Activated CD4-positive, alpha-beta T cell treated with anti-CD3 and anti-CD28 coated beads, Interleukin-2, amount 50 U/mL, for 4 hours (primary cell): Measurements from ENCODE around the gene RSPH3.
A peak's percentile ranks its signal among the peaks of the same experiment; 100 is the strongest.
"Not testable (repeated sequence)": the region's sequence is repeated elsewhere in the genome, so short reads cannot be mapped to it uniquely, and the experiment has no call there.

Experiments used
- DNase-seq, 2 experiments: peaks; one replicate each; pipeline ENCODE4 v3.0.0-alpha.2; 2020

RSPH3 gene

GRCh38 chr6:158999666-159000403 is at the start of gene RSPH3:
Gene RSPH3, minus strand, starts transcription at chr6:159000202. Its CDS starts 652 bp downstream, at chr6:158999550.
- DNase-seq, result peak; percentile 85 to 87

DNA sequence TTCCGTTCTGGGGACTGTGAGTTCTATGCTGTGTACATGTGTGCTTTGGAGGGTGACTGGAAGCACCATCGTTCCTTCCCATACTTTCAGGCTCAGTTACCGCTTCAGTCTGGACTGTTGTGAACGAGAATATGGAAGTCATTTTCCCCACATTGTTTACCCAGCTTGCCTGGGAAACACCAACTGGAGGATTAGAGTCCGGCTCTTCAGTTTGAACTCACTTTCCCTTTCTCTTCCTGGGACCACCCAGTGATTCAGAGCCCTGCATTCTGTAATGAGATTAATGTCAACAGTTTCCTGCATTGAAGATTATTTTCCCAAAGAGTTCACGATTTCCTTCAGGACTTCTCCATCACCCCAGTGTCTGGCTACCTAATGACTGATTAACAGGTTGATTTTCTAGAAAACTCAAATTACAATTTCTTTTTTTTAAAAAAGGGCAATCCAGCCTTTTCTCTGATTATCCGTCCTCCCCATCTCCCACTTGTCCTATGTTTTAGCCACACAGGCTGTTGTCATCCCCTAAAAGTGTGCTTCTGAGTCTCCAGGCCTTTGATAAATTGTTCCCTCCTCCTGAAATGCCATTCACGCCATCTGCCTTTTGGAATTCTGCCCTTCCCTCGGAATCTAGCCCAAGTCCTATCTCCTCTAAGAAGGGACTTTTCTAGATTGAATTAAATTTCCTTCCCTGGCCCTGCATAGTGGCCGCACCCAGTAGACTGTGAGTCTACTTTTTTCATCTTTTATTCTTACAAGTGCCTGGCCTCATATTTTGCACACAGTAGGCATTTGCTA is 48.1 kb upstream of the RSPH3 start:
- DNase-seq, result no peak

GRCh38 chr6:159045801-159046200 is 45.8 kb upstream of the RSPH3 start:
- DNase-seq, result no peak

DNA sequence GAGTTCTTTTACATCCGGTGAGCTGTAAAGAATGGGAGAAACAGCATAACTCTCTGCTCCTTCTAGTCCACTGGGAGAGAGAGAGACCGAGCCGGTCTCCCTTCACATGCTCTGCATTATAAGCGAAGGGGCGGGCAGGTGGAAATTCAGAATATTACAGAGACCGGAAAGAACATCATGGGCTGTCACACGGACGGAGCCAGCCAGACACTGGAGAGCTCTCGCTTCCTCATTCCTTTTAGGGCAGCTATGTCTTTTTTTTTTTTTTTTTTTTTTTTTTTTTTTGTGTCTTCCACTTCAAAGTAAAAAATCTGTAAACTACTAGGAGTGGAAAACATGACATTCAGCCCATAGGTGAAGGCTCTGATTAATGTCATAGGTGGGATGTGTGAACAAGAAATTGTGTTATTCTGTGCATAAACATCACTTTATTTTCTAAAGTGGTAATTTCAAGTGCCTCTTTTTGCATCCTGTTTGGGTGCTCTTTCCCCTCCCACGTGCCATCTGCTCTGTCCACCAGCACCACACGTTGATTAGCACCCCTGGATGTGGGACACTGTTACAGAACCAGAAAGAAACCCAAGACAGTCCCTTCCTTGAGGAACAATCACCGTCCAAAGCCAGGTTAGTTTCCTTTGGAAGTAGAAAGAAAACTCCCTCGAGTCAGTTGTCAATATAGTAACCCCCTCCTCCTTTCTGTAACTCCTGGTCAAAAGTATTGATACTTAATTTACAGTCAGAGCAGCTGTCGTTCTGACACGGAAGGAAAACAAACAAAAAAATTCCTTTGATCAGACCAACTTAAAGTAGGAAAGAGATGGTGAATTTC is 45.1 kb upstream of the RSPH3 start, which contains the start of gene TAGAP:
Gene TAGAP, minus strand, starts transcription at position 93 of the 829 bp plus-strand sequence. CDS start 845 bp downstream, outside the sequence.
- peak; percentile 85 to 86 for DNase-seq

DNA sequence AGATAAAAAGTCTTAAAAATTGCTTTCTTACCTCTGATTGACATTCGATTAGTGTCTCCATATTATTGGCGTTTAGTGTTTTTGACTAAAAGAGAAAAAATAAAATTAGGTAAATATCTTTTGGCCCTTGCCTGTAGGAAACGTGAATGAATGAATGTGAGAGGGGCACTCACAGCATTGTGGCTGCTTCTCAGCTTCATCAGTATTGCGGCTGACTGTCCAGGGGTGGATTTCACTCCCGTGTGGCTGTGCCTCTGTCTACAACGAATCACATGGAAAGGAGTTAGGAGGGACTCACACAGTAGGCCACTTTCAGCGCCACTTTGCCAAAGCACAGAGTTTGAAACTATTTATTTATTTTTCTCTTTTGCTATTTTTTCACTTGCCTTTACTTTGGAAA is 43.9 kb upstream of the RSPH3 start:
- DNase-seq, result no peak

DNA sequence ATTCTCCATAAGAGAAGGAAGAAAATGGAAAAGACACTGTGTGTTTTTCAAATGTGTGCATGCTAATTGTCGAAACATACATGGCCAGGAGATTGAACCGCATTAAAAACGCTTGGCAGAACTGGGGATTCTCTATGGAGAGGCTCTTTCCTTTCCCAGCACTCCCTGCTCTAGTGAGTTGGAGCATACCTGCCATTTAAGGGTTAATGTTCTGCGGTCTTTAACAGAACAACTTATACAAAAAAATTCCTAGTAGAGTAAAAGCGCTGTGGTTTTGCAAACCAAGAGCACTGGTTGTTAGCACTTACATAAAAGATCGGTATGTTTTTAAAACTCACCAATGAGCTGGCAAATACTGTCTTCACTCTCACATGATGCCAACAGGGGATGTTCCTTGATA is 43.2 kb upstream of the RSPH3 start:
- no peak for DNase-seq

DNA sequence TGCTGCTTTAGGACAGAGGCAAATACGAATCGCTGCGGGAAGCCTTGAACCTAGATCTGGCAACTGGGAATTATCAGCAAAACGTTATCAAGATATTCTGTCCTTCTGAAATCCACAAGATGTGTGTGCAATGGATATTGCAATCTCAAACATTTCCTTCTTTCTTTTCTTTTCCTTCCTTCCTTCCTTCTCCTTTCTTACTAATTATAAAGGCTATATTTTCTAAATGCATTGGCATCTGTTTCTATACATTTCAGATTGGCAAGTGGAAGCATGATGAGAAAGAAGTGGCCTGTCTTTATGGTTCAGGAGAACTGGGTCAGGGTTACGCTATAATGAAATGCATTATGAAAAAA is 42.8 kb upstream of the RSPH3 start:
- DNase-seq, result no peak

- DNase-seq, result peak; percentile 64 to 68
Observed at GRCh38 chr6:159042003-159042825, 42.2 kb upstream of the RSPH3 start.

- DNase-seq, result no peak
Observed at GRCh38 chr6:159041181-159041580, 41.2 kb upstream of the RSPH3 start.

DNA sequence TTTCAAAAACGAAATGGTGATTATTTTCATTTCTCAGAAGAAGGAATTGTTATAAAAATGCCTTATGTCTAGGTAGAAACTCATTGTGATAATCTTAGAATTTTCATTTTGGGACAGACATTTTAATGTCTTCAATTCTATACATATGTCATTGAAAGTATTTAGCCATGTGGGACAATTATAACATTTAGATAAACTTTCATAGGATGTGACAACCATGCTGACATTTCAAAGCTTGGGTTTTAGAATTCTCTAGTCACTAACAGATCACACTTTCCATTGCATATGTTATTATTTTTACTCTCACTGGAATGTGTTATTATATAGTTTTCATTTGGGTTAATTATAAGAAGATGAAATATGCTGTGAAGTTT is 39.9 kb upstream of the RSPH3 start:
- no peak for DNase-seq

DNA sequence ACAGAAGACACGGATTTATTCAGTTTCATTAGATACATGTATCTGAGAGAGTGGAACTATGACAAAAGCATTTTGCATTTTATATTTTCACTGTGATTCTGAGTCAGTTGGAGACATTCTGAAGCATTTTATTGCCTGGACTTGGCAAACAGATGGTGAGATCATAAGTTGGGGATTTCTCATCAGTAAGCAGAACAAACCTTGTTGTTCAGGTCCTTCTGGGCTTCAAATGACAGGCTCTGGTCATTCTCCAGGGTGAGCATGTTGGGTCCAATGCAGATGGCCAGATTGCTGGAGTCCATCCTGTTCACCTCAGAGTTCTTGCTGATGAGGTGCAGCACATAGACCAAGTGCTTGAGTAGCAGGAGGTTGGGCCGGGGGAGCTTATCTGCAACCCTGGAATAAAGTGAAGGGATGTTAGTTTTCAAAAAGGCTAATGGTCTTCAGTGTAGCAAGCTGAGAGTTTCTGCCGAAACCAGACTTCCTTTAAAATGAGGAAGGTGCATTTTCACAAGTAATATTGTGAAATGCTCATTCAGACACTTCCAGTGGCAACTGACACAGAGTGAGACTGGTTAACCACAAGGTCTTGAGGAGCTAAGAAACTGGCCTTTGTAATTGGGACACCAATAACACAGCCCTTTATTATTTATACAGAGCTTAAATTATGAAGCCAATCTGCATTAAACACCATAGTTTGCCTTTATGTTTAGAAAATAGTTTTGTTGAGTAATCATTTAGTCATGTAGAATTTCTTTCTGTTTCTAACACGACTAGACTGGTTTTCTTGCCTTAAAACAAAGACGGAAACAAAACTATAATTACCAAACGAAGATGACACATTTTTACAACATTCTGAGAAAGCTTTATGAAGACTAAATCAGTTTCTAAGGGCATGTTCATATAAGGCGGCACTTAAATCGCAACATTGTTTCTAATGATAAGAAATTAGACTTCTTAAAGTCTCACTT is 39.2 kb upstream of the RSPH3 start:
- DNase-seq, result no peak

DNA sequence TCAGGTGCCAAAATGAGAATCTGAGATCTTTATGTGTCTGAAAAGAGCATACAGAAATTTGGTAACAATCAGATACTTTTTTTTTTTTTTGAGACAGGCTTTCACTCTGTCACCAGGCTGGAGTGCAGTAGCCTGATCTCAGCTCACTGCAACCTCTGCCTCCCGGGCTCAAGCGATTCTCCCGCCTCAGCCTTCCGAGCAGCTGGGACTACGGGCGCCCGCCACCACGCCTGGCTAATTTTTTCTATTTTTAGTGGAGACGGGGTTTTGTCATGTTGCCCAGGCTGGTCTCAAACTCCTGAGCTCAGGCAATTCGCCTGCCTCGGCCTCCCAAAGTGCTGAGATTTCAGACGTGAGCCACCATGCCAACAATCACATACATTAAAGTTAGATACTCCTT is 38.3 kb upstream of the RSPH3 start:
- not testable (repeated sequence) for DNase-seq

- no peak for DNase-seq
Observed at GRCh38 chr6:159037756-159038290, 37.8 kb upstream of the RSPH3 start.

DNA sequence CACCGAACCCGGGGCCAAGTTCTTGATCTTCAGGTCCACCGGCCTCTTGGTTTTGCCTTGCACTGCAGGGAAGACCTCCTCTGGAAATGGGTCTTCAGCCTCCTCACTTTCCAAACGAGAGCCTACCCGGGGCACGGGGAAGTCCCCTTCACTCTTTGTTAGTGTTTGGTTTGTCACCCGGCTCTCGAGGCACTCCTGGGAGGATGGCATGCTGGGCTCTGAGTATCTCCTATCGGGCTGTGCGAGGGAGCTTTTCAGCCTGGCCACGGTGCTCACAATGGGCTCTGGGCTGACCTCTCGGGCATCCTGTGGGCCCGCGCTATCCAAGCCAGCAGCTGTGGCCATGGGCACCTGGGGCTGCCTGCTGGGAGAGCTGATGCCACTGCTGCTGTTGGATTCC is 36.7 kb upstream of the RSPH3 start:
- no peak for DNase-seq

DNA sequence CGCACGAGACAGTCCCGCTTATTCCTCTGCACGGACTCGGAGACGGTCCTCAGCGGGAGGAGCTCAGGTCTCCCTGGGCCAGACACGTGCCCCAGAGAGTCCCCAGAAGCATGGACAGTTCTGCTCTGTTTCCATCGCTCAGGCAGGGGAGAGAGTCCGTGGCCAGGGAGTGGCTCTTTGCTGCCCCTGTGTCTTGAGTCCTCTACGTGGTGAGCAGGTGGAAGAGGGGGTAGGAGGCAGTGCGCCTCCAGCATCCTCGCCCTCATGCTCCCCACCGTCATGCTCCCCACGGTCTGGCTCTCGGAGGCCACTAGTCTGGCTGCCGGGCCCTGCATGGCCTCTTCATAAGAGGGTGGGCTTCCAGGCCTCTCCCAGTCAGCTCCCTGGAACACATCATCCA is 35.9 kb upstream of the RSPH3 start:
- DNase-seq, result no peak

- no peak for DNase-seq
Observed at GRCh38 chr6:159033160-159034049, 33.4 kb upstream of the RSPH3 start.

- no peak for DNase-seq
Observed at GRCh38 chr6:159031846-159032245, 31.8 kb upstream of the RSPH3 start.

GRCh38 chr6:159030168-159030567 is 30.2 kb upstream of the RSPH3 start:
- DNase-seq, result no peak

- DNase-seq, result not testable (repeated sequence)
Observed at GRCh38 chr6:159025224-159025623, 25.2 kb upstream of the RSPH3 start.

GRCh38 chr6:159023893-159024292 is 23.9 kb upstream of the RSPH3 start:
- DNase-seq, result no peak
